Body of pancreas (tissue), 4 donors: ENCODE measurements around the gene RABGGTA. TPM values are rescaled to one million over a fixed set of nuclear protein-coding genes. Genes with fewer than 3 reads are reported as not detected.

Experiments used
- ATAC-seq: fragments of 150-250 bp; one replicate; pipeline ENCODE4 v1.9.1; 2016
- DNase-seq, 4 donors: peaks; one replicate each; pipeline ENCODE4 v3.0.0-alpha.2; 2019
- H3K27ac ChIP-seq, 4 donors: fragments of 200-600 bp; sonication (generic); 1 replicate in 3 of 4; 2 replicates in 1 of 4; pipeline versions ENCODE4 v1.5.1 to v1.6.1; 2016 to 2019; ENCODE audit warnings: mild to moderate bottlenecking in 1 of 4, mixed read lengths in 1 of 4, moderate library complexity in 1 of 4
- H3K27me3 ChIP-seq, 2 donors: fragments of 200-600 bp; sonication (generic); one replicate each; pipeline ENCODE4 v1.6.0; 2016; ENCODE audit warnings: mild to moderate bottlenecking in 1 of 2
- H3K36me3 ChIP-seq, 2 donors: fragments of 200-600 bp; sonication (generic); replicated peaks in 1 of 2; 2 replicates each; pipeline ENCODE4 v1.5.1; 2016; ENCODE audit warnings: low read depth in 2 of 2; ENCODE audit not compliant: insufficient read depth in 1 of 2
- H3K4me1 ChIP-seq: fragments of 200-600 bp; sonication (generic); one replicate; pipeline ENCODE4 v1.6.0; 2016
- H3K4me3 ChIP-seq, 2 donors: fragments of 200-600 bp; sonication (generic); 1 replicate in 1 of 2; 2 replicates in 1 of 2; pipeline ENCODE4 v1.5.1; 2016 to 2019
- H3K9me3 ChIP-seq, 3 donors: fragments of 200-600 bp; sonication (generic); 1 replicate in 2 of 3; 2 replicates in 1 of 3; pipeline ENCODE4 v1.5.1; 2016
- POLR2A ChIP-seq, 3 donors: fragments of 450-650 bp; IDR thresholded peaks; one replicate each; pipeline ENCODE4 v1.6.1; 2016; ENCODE audit warnings: antibody characterized with exemption in 3 of 3, mild to moderate bottlenecking in 2 of 3
- WGBS, 2 donors: methylation state at CpG; one replicate each; pipeline ENCODE4 v1.1.5; 2017; 5-methylcytosine and 5-hydroxymethylcytosine counted together
- intact Hi-C: fragments of 100-400 bp; cut with DNase I; formaldehyde crosslinking; loops from one replicate; pipeline ENCODE4 v1.15.1; 2023
- small RNA-seq: library from RNA; depleted of rRNA; stranded (forward); fragments of <200 nt; gene quantifications from one replicate; pipeline ENCODE3, GENCODE V24; 2016
- total RNA-seq, 2 donors: library from RNA; depleted of rRNA; stranded (reverse); fragments of >200 nt; gene quantifications; one replicate each; pipeline ENCODE4 v1.1.0, GENCODE V29; 2016
- TF ChIP-seq, protein P1 (sequence below), 7 experiments: fragments of 450-650 bp in 4 of 7; fragments of 200-600 bp in 3 of 7; sonication (generic) in 3 of 7; IDR thresholded peaks; one replicate each; pipeline ENCODE4 v1.5.1; 2016 to 2019; ENCODE audit warnings: antibody characterized with exemption in 7 of 7

Gene RABGGTA
- total RNA-seq, 2 donors from 2014 or later, result 18.4 to 90.0 TPM

DNA sequence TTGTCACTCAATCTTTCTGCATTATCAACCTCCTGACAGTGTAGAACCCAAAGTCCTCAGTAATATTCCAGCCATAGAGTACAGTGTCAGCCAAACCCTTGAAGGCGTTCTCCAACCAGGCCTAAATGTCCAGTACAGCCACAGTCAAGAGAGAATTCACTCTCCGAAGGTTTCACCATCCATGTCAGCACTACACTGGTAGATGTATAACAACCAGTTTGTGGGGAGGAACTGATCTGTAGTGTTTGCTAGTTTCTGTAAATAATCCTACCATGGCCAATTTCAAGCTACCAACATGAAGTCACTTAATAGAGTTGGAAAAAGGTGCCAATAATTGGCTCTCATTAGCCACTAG lies 55.1 kb downstream of the RABGGTA start:
- no peak for TF ChIP-seq POLR2A (IDR thresholded peaks at IDR 0.05)
- TF ChIP-seq, protein P1, sequence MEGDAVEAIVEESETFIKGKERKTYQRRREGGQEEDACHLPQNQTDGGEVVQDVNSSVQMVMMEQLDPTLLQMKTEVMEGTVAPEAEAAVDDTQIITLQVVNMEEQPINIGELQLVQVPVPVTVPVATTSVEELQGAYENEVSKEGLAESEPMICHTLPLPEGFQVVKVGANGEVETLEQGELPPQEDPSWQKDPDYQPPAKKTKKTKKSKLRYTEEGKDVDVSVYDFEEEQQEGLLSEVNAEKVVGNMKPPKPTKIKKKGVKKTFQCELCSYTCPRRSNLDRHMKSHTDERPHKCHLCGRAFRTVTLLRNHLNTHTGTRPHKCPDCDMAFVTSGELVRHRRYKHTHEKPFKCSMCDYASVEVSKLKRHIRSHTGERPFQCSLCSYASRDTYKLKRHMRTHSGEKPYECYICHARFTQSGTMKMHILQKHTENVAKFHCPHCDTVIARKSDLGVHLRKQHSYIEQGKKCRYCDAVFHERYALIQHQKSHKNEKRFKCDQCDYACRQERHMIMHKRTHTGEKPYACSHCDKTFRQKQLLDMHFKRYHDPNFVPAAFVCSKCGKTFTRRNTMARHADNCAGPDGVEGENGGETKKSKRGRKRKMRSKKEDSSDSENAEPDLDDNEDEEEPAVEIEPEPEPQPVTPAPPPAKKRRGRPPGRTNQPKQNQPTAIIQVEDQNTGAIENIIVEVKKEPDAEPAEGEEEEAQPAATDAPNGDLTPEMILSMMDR (IDR thresholded peaks at IDR 0.05), result no peak
- no peak for ATAC-seq
- Histone ChIP-seq H3K4me3 (no peak overlapping the region), H3K27me3 (no peaks in the 10 kb centered on the region), H3K4me1 (peaks cover 29% of the 10 kb centered on the region), H3K36me3 (peaks cover 0 to 4% of the 10 kb centered on the region in 2 donors), H3K27ac (peak overlapping the region in 2 of 4 donors; percentile 88 to 93), H3K9me3 (no peaks in the 10 kb centered on the region)
- WGBS, 2 donors, result 72 to 75% methylated on average over 2 of the region's 2 CpGs
- DNase-seq, result no peak
- intact Hi-C loops, result no loop called here

Small RNA genes lying within 50 kb of the gene (small RNA-seq; reads per million reads assigned to genes)
- 0.70 reads per million, percentile 15 among the genes with 10 or more reads in this experiment for gene MDP1

Other genes with a start within 250 kb of the RABGGTA start
- gene CARMIL3, start 219.6 kb downstream of the RABGGTA start, total RNA-seq, result under 1 TPM; 0.78 to 0.99 TPM
- gene CPNE6, start 200.0 kb downstream of the RABGGTA start, total RNA-seq, result not detected
- 10 to 100 TPM; 20.4 to 29.8 TPM for gene PCK2, start 177.3 kb downstream of the RABGGTA start, total RNA-seq
- 100 to 1,000 TPM in 1 of 2 donors, 10 to 100 TPM in 1; 77.1 to 128 TPM for gene DCAF11, start 156.8 kb downstream of the RABGGTA start, total RNA-seq
- gene NRL, start 156.6 kb downstream of the RABGGTA start, total RNA-seq, result 1 to 10 TPM; 2.1 to 2.6 TPM
- 10 to 100 TPM in 1 of 2 donors, 1 to 10 TPM in 1; 6.3 to 12.2 TPM for gene FITM1, start 140.9 kb downstream of the RABGGTA start, total RNA-seq
- gene PSME1, start 135.4 kb downstream of the RABGGTA start, total RNA-seq, result 10 to 100 TPM; 78.4 to 93.7 TPM
- gene EMC9, start 130.0 kb downstream of the RABGGTA start, total RNA-seq, result 10 to 100 TPM in 1 of 2 donors, 1 to 10 TPM in 1; 9.9 to 21.1 TPM
- gene PSME2, start 125.0 kb downstream of the RABGGTA start, total RNA-seq, result 10 to 100 TPM; 29.3 to 30.4 TPM
- gene RNF31, start 124.1 kb downstream of the RABGGTA start, total RNA-seq, result 10 to 100 TPM; 38.1 to 83.1 TPM
- 10 to 100 TPM; 12.5 to 21.5 TPM for gene IRF9, start 110.3 kb downstream of the RABGGTA start, total RNA-seq
- gene REC8, start 99.5 kb downstream of the RABGGTA start, total RNA-seq, result 1 to 10 TPM; 7.8 to 8.9 TPM
- 10 to 100 TPM; 30.4 to 73.5 TPM for gene IPO4, start 82.8 kb downstream of the RABGGTA start, total RNA-seq
- gene TM9SF1, start 76.2 kb downstream of the RABGGTA start, total RNA-seq, result 10 to 100 TPM; 57.9 to 59.7 TPM
- under 1 TPM in 1 of 2 donors, not detected in 1; 0.26 TPM for gene TSSK4, start 65.9 kb downstream of the RABGGTA start, total RNA-seq
- 10 to 100 TPM; 28.5 to 32.0 TPM for gene CHMP4A, start 58.1 kb downstream of the RABGGTA start, total RNA-seq
- gene MDP1, start 55.5 kb downstream of the RABGGTA start, total RNA-seq, result 10 to 100 TPM in 1 of 2 donors, 1 to 10 TPM in 1; 2.0 to 18.9 TPM
- gene NEDD8, start 39.2 kb downstream of the RABGGTA start, total RNA-seq, result 10 to 100 TPM; 28.7 to 77.6 TPM
- 10 to 100 TPM; 30.9 to 41.9 TPM for gene GMPR2, start 38.7 kb downstream of the RABGGTA start, total RNA-seq
- gene TINF2, start 29.0 kb downstream of the RABGGTA start, total RNA-seq, result 10 to 100 TPM; 28.3 to 35.3 TPM
- 10 to 100 TPM in 1 of 2 donors, 1 to 10 TPM in 1; 2.9 to 13.8 TPM for gene TGM1, start 8.4 kb downstream of the RABGGTA start, total RNA-seq
- 10 to 100 TPM; 18.8 to 31.4 TPM for gene DHRS1, start 28.2 kb upstream of the RABGGTA start, total RNA-seq
- gene NOP9, start 28.3 kb upstream of the RABGGTA start, total RNA-seq, result 10 to 100 TPM; 10.6 to 12.2 TPM
- gene CIDEB, start 36.4 kb upstream of the RABGGTA start, total RNA-seq, result 10 to 100 TPM; 19.1 to 34.0 TPM
- 10 to 100 TPM; 10.9 to 31.3 TPM for gene LTB4R2, start 38.5 kb upstream of the RABGGTA start, total RNA-seq
- gene LTB4R, start 39.9 kb upstream of the RABGGTA start, total RNA-seq, result 1 to 10 TPM; 3.6 to 9.1 TPM
- 10 to 100 TPM; 10.6 to 14.8 TPM for gene ADCY4, start 63.5 kb upstream of the RABGGTA start, total RNA-seq
- gene RIPK3, start 68.4 kb upstream of the RABGGTA start, total RNA-seq, result 1 to 10 TPM; 6.0 to 9.9 TPM
- gene NFATC4, start 96.6 kb upstream of the RABGGTA start, total RNA-seq, result 10 to 100 TPM; 11.9 to 19.8 TPM
- gene NYNRIN, start 127.4 kb upstream of the RABGGTA start, total RNA-seq, result 1 to 10 TPM; 7.3 to 7.5 TPM
- gene CBLN3, start 158.1 kb upstream of the RABGGTA start, total RNA-seq, result 1 to 10 TPM in 1 of 2 donors, under 1 TPM in 1; 0.33 to 4.9 TPM
- 10 to 100 TPM; 43.8 TPM for gene KHNYN, start 158.4 kb upstream of the RABGGTA start, total RNA-seq
- 10 to 100 TPM; 34.8 to 63.6 TPM for gene SDR39U1, start 171.2 kb upstream of the RABGGTA start, total RNA-seq
- not detected for gene CMA1, start 236.7 kb upstream of the RABGGTA start, total RNA-seq